Activated CD4-positive, alpha-beta T cell treated with anti-CD3 and anti-CD28 coated beads, Interleukin-2, Interleukin-4, amounts not matched to agents 100 ng/mL and 50 ng/mL, durations not matched to agents 16 hours and 8 hours (primary cell): ENCODE data around the gene KRTAP3-1.

Experiments
- DNase-seq: peaks from one replicate; pipeline ENCODE4 v3.0.0-alpha.2; 2020; ENCODE audit warnings: low spot score

Gene KRTAP3-1

DNA sequence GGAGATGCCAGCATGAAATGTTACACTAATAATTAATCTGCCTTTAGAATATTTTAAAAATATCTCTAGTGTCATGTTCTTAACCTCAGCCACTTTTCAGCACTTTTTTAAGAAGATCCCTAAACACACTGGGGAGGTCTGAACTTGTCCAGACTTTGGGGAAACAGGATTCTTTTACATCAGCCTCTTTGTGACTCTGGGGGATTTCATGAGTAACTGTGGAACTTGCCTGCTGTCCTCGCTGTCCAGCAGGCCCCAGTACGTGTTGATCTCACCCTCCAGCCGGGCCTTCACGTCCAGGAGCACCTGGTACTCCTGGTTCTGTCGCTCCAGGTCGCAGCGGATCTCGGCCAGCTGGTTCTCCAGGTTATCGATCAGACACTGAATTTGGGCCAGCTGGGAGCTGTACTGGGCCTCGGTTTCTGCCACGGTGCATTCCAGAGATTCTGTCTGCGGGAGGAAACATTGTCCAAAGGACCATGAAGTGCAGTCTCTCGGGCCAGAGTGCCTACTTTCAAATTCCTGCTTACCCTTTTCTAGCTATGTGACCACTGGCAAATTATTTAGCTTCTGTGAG, 30.3 kb downstream of the KRTAP3-1 start:
- no peak for DNase-seq

DNA sequence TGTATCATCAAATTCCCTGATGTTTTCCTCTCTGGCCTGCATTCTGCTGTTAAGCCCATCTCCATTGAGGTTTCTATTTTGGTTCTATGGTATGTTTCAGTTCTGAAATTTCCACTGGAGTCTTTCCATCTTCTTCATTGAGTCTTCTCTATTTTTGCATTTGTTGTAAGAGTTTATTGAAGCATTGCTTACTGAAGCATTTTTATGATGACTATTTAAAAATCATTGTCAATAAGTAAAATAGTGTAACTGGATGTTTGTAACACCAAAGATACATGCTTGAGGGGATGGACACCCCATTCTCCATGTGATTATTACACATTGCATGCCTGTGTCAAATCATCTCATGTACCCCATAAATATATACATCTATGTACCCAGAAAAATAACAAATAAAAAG, 33.4 kb downstream of the KRTAP3-1 start:
- no peak for DNase-seq

DNA sequence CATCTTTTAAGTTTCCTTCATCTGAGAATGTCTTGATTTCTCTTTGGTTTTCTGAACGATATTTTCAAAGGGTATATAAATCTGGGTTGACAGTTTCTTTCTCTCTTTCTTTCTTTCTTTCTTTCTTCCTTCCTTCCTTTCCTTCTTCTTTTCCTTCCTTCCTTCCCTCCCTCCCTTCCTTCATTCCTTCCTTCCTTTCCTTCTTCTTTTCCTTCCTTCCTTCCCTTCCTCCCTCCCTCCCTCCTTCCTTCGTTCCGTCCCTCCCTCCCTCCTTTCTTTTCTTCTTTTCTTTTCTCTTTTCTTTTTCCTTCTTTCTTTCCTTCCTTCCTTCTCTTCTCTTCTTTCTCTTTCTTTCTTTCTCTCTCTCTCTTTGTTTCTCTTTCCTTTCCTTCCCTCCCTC, 34.6 kb downstream of the KRTAP3-1 start:
- DNase-seq = no peak

DNA sequence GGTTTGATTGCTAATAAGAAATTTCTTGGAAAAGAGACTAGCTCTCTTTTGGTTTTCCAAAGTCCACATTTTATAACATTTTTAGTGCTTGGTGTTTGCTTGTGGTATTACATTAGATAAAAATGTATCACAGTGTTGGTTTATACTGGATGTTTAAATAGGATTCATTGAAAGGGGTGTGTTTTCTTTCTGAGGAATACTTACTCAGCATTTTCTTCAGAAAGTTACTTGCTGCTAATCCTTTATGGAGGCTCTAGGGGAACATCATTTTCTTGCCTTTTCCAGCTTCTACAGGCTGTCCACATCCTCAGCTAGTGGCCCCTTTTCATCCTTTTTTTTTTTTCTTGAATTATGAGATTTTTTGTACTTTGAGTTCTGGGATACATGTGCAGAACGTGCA, 41.3 kb downstream of the KRTAP3-1 start:
- DNase-seq = no peak

DNA sequence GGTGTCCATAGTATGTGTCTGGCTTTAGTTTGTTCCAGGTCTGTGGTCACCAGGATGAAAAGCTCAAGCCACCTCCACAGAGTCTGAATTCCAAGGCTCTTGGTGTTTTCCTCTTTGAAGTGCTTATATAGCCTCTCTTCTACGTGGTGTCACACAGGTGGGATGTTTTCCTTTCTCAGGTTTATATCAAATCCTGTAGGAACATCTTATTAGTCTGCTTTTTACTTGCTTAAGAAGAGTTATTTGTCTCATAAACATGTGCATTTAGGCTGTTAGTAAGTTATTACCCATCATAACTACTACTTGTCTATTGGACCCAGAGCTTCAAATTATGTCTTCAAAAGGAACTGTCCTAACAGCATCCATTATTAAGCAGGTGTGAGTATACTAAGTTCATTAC, 42.1 kb downstream of the KRTAP3-1 start, which contains the start of gene KRT39:
Gene KRT39, minus strand, starts transcription at position 101 of the 400 bp plus-strand sequence. Its CDS starts 92 bp downstream, at position 9.
- no peak for DNase-seq

DNA sequence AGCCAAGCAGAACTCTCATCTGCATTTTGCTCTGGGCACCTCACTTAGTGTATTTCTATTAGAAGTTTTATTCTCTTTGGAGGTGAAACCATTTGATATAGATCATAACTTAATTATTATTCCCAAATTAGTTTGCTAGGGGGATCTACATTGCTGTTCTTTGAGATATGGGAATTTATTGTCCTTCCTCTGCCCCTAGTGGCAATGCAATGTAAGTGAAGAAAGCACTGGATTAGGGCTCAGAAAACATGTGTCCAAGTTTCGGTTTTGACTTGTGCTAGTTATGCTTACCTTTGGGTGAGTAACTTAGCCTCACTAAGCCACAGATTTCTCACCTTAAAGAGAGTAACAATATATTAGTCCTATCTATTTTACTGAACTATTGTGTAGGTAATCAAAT, 45.1 kb downstream of the KRTAP3-1 start:
- DNase-seq = peak; percentile 13

DNA sequence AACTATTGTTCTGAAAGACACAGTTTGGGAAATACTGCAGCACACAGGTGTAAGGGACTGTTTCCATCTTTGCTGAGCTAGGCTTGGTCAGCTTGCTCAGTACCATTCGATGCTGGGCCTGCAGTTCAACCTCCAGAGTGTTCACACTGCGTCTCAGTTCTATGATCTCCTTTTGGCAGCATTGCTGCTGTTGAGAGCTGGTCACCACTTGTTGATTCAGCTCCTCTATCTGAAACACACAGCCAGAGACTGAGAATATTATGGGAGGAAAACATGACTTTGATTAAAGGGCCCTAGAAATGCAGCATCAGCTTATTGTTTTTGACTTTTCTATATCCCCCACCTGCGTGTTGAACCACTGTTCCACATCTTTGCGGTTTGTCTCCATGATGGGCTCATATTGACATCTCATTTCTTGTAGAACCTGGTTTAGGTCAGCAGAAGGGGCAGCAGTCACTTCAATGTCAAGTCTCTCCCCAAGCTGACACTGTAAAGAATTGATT, 46.8 kb downstream of the KRTAP3-1 start:
- DNase-seq = no peak

DNA sequence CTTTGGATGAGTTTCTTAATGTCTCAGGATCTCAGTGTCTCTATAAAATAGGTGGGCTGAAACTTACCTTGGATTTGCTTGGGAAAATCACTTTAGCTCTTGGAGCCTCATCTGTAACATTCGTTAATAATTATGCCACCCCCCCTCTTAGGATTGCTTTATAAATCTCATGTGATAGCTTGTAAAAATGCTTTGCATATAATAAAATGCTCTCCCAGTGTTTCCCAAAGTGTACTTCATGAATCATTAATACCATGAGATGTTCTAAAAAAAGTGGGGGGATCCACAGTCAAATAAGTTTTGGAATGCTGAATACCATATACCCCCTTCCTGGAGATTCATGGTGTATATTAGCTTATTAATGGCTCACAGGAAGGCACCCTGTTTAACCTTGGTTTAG, 47.3 kb downstream of the KRTAP3-1 start:
- DNase-seq = no peak

DNA sequence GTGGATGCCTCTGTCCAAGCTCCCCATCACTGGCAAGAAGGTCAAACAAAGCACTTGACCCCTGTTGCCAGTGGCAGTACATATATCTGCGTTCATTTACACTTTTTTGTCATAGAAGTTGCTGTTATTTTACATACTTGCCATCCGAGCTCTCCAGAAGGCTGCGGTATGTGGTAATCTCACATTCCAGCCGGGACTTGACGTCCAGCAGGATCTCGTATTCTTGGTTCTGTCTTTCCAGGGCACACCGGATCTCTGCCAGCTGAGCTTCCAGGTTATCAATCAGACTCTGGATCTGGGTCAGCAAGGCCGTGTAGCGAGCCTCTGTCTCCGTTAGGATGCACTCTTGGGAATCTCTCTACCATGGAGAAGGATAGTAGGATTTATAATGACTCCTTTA, 48.8 kb downstream of the KRTAP3-1 start:
- DNase-seq = no peak
